T-helper 22 cell (primary cell): ENCODE results near the gene FOXD4L3.
"Not testable (repeated sequence)": the region's sequence is repeated elsewhere in the genome, so short reads cannot be mapped to it uniquely, and the experiment has no call there.

Experiments used
- DNase-seq: peaks from one replicate; pipeline ENCODE4 v3.0.0-alpha.2; 2020; ENCODE audit warnings: low read depth

Gene FOXD4L3

GRCh38 chr9:68351689-68352088 is 49.0 kb downstream of the FOXD4L3 start:
- DNase-seq: not testable (repeated sequence)
